Mucosa of descending colon (tissue), 3 donors: ENCODE data around the gene SNCB. TPM values are rescaled to one million over a fixed set of nuclear protein-coding genes. Genes with fewer than 3 reads are reported as not detected.

Experiments
- ATAC-seq: fragments of 200-7000 bp; cut with Tn5 transposase; one replicate; pipeline ENCODE4 v1.9.1; 2020; ENCODE audit warnings: mild to moderate bottlenecking, moderate library complexity
- DNase-seq, 3 donors: peaks; one replicate each; pipeline ENCODE4 v3.0.0-alpha.2; 2020
- H3K36me3 ChIP-seq: fragments of 200-600 bp; one replicate; pipeline ENCODE4 v1.8.0; 2021; ENCODE audit warnings: low read depth, mild to moderate bottlenecking
- H3K4me1 ChIP-seq: fragments of 200-600 bp; one replicate; pipeline ENCODE4 v1.8.0; 2021; ENCODE audit warnings: low read depth, mild to moderate bottlenecking
- H3K4me3 ChIP-seq: fragments of 200-600 bp; one replicate; pipeline ENCODE4 v1.8.0; 2021; ENCODE audit warnings: mild to moderate bottlenecking
- H3K9me3 ChIP-seq: fragments of 200-600 bp; one replicate; pipeline ENCODE4 v1.8.0; 2021; ENCODE audit warnings: mild to moderate bottlenecking
- intact Hi-C, 2 donors: fragments of 100-400 bp; cut with DNase I in 1 of 2; cut with micrococcal nuclease in 1 of 2; formaldehyde crosslinking; loops; one replicate each; pipeline versions ENCODE4 v1.11.0 to v1.11.1; 2022; cut with DNase I, micrococcal nuclease
- total RNA-seq, 3 donors: library from RNA; stranded (reverse); fragmentation: NEBNext Ultra II Directional in 2 of 3; extraction: Animal tissue kit (Norgen Biotek cat#: 25700) in 2 of 3; gene quantifications; one replicate each; pipeline versions ENCODE4 v1.2.1 to v1.2.4, GENCODE V29; 2021 to 2023
- TF ChIP-seq, protein P1 (sequence below): fragments of 200-600 bp; IDR thresholded peaks from one replicate; pipeline ENCODE4 v1.8.0; 2022; ENCODE audit warnings: antibody characterized with exemption, mild to moderate bottlenecking
- donor health status: DM: no; HTN: no; CAD: no; lungs with moderate emphysema.
- donor health status: DM: no; HTN: no; CAD: no.
- donor health status: DM: no; HTN: yes; CAD: no.

The SNCB gene
- total RNA-seq, 3 donors from 2014 or later: 0.89 TPM; not detected in 2

DNA sequence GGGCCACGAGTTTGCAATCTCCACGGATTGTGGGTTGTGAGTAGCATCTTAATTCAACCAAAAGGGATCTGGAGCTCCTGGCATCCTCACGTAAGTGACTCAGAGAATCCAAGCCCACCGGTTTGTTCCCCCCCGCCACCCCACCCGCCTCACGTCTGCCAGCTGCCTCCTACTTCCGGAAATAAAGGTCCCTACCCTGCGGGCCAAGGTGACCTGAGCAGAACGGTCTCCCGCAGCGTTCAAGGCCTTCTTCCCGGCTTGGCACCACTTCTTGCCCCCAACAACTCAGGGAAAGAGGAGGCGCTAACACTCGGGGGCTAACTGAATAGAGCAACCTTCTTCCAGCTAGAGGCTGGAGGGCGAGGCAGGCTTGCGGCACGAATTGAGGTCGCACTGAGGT is 11.6 kb downstream of the SNCB start:
- peaks cover 6% of the 10 kb centered on the region for H3K4me1 ChIP-seq
- ATAC-seq: no peak
- no peak overlapping the region for H3K4me3 ChIP-seq
- intact Hi-C loops: no loop called here
- TF ChIP-seq, protein P1, sequence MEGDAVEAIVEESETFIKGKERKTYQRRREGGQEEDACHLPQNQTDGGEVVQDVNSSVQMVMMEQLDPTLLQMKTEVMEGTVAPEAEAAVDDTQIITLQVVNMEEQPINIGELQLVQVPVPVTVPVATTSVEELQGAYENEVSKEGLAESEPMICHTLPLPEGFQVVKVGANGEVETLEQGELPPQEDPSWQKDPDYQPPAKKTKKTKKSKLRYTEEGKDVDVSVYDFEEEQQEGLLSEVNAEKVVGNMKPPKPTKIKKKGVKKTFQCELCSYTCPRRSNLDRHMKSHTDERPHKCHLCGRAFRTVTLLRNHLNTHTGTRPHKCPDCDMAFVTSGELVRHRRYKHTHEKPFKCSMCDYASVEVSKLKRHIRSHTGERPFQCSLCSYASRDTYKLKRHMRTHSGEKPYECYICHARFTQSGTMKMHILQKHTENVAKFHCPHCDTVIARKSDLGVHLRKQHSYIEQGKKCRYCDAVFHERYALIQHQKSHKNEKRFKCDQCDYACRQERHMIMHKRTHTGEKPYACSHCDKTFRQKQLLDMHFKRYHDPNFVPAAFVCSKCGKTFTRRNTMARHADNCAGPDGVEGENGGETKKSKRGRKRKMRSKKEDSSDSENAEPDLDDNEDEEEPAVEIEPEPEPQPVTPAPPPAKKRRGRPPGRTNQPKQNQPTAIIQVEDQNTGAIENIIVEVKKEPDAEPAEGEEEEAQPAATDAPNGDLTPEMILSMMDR: no peak
- no peak for DNase-seq
- H3K36me3 ChIP-seq: no peaks in the 10 kb centered on the region
- H3K9me3 ChIP-seq: no peaks in the 10 kb centered on the region

DNA sequence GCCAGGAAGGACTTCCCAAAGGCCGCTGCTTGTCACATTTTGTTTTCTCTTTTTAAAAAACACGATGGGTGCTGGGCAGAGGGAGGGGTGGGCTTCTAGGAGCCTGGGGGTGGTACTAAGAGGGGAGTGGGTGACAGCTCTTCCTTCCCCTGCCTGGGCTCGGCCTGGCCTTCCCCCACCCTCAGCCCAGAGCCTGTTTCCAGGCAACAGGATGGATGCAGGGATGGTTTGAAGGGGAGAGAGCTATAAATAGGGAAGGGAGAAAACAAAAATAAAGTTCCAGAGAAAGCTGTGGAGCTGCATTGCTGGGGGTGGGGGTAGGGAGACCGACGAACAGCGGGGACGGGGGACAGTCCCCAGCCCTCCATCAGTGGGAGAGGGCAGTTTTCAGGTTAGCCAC is 13.8 kb downstream of the SNCB start:
- H3K36me3 ChIP-seq: no peaks in the 10 kb centered on the region
- intact Hi-C loops: no loop called here
- no peak for ATAC-seq

DNA sequence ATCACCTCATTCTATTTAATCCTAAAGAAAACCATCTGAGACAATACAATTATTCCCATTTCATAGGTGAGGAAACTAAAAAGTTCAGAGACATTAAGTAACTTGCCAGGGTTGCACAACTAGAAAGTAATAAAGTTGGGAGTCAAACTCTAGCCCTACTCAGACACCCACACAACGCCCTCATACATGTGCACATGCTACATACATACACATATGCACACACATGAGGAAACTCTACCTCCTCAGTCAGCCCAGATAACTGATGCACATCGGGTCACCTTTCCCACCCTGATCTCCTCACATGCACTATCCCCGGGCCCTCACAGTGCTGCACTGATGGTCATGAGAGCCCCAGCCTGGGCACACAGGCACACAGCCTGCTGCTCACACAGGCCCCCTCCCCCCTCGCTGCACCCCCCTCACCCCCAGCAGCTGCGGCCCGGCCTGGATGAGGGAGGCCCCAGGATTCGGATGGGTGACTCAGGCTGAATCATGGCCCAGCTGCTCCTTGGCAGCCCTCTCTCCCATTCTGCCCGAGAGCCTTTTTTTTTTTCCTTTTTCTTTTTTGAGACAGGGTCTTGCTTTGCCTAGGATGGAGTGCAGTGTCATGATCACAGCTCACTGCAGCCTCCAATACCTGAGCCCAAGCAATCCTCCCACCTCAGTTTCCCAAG is 15.4 kb downstream of the SNCB start:
- ATAC-seq (no peak), DNase-seq (no peak)
- no peaks in the 10 kb centered on the region for H3K36me3 ChIP-seq
- intact Hi-C loops: no loop called here
- no peak overlapping the region for H3K4me3 ChIP-seq
- H3K9me3 ChIP-seq: no peaks in the 10 kb centered on the region
- TF ChIP-seq, protein P1: no peak
- peaks cover 4% of the 10 kb centered on the region for H3K4me1 ChIP-seq

More for the DNA sequence above, 13.8 kb downstream of the SNCB start:
- no peak overlapping the region for H3K4me3 ChIP-seq
- no peak for DNase-seq
- no peaks in the 10 kb centered on the region for H3K9me3 ChIP-seq
- peaks cover 6% of the 10 kb centered on the region for H3K4me1 ChIP-seq
- TF ChIP-seq, protein P1: no peak

DNA sequence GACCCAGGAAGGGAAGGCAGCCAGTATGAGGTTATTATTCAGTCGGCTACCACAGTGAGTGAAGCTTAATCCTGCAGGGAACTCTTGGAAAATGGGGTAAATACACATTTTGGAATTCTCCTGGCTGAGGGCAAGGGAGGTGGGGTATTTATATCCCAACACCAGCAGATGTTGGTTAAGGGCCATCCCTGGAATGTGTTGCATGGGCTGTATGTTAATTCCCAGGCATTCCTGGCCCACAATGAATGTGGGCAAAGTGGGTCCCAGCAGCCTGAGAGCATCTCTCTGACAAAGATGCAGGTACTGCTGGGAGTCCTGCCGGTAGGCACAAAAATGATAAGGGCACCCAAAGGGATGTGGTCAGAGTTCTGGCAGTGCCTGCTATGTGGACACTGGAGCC is 17.5 kb downstream of the SNCB start:
- TF ChIP-seq, protein P1: no peak

DNA sequence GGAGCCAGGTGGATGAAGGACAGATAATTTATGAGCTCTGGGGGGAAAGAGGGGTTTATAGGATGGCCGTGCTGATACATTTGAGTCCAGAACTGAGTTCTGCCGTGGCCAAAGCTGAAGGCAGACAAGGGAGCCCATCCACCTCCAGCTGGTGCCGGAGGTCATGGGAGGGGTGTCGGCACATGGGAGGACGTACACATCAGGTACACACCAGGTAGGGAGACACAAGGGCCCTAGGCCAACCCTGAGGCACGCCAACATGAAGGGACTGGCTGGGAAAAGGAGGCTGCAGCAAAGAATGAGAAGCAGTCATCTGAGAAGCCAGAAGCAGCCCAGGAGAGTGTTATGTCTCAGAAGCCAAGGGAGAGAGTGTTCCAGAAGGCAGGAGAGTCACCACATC is 18.3 kb downstream of the SNCB start:
- ATAC-seq (no peak), DNase-seq (no peak)
- Histone ChIP-seq H3K9me3 (no peaks in the 10 kb centered on the region), H3K36me3 (no peaks in the 10 kb centered on the region), H3K4me1 (peaks cover 4% of the 10 kb centered on the region), H3K4me3 (no peak overlapping the region)
- intact Hi-C loops: no loop called here
- TF ChIP-seq, protein P1: no peak

More for the DNA sequence above, 17.5 kb downstream of the SNCB start:
- no peak for DNase-seq
- intact Hi-C loops: no loop called here
- no peak for ATAC-seq
- peaks cover 4% of the 10 kb centered on the region for H3K4me1 ChIP-seq
- no peaks in the 10 kb centered on the region for H3K9me3 ChIP-seq
- H3K36me3 ChIP-seq: no peaks in the 10 kb centered on the region
- no peak overlapping the region for H3K4me3 ChIP-seq
